ENCODE results near the gene TET3. TPM values are rescaled to one million over a fixed set of nuclear protein-coding genes. Genes with fewer than 3 reads are reported as not detected.

TET3 gene
- total RNA-seq, 4 donors from 2014 or later: 1.3 to 12.0 (median 7.8) TPM

GRCh38 chr2:73961274-73961673, 23.4 kb upstream of the TET3 start:
- intact Hi-C loops (cut with DNase I; ENCODE audit: low total_unique reads): no loop called here
- H3K4me1 ChIP-seq: no peaks in the 10 kb centered on the region
- no peak overlapping the region for H3K4me3 ChIP-seq
- no peaks in the 10 kb centered on the region for H3K27me3 ChIP-seq
- no peaks in the 10 kb centered on the region for H3K9me3 ChIP-seq
- DNase-seq: no peak
- H3K36me3 ChIP-seq: no peaks in the 10 kb centered on the region
- TF ChIP-seq CTCF (IDR thresholded peaks at IDR 0.05) (no peak), POLR2A (IDR thresholded peaks at IDR 0.05) (no peak)
- H3K27ac ChIP-seq: no peak overlapping the region

GRCh38 chr2:73961823-73962615, 22.7 kb upstream of the TET3 start:
- H3K27ac ChIP-seq: no peak overlapping the region
- H3K4me3 ChIP-seq: no peak overlapping the region
- no peaks in the 10 kb centered on the region for H3K9me3 ChIP-seq
- DNase-seq: no peak
- TF ChIP-seq POLR2A (IDR thresholded peaks at IDR 0.05) (no peak), CTCF (IDR thresholded peaks at IDR 0.05) (no peak)
- intact Hi-C loops (cut with DNase I; ENCODE audit: low total_unique reads): no loop called here
- no peaks in the 10 kb centered on the region for H3K27me3 ChIP-seq
- no peaks in the 10 kb centered on the region for H3K36me3 ChIP-seq
- H3K4me1 ChIP-seq: no peaks in the 10 kb centered on the region

GRCh38 chr2:73962798-73963197, 21.9 kb upstream of the TET3 start:
- no peak for DNase-seq
- intact Hi-C loops (cut with DNase I; ENCODE audit: low total_unique reads): no loop called here
- no peaks in the 10 kb centered on the region for H3K36me3 ChIP-seq
- no peak overlapping the region for H3K27ac ChIP-seq
- H3K27me3 ChIP-seq: no peaks in the 10 kb centered on the region
- no peak overlapping the region for H3K4me3 ChIP-seq
- H3K4me1 ChIP-seq: no peaks in the 10 kb centered on the region
- H3K9me3 ChIP-seq: no peaks in the 10 kb centered on the region
- TF ChIP-seq CTCF (IDR thresholded peaks at IDR 0.05): no peak
- TF ChIP-seq POLR2A (IDR thresholded peaks at IDR 0.05): no peak

DNA sequence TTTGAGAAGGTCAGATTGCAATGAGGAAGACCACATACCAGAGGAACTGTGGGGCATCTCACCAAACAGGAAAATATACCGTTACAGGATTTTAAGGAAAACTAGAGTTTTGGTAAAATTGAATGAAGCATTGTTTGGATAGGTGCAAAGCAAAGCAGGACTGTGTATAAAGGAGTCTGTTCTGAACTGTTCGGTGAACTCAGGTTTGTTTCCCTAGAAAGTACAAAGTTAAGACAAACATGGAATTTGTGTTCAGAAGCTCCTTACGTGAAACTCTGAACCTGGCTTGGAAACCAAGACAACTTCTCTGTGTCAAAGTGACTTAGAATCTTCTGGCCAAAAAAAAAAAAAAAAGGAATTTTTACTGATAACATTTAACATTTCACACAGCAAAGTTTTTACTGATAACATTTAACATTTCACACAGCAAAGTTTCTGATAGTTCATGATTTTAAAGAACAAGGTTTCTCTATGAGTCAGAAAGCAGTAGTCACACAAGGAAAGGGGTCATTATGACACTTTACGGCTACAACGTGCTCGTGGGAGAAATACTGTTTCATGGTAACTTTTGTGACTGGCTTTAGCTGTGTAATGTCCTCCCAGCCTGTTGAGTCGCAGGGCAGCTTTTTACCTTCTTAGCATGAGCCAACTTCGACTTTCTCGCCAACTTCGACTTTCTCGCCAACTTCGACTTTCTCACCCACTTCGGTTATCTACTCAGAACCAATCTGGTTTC, 21.2 kb upstream of the TET3 start:
- Histone ChIP-seq H3K4me1 (no peaks in the 10 kb centered on the region), H3K27ac (no peak overlapping the region), H3K4me3 (no peak overlapping the region), H3K27me3 (no peaks in the 10 kb centered on the region), H3K36me3 (no peaks in the 10 kb centered on the region), H3K9me3 (no peaks in the 10 kb centered on the region)
- no peak for DNase-seq
- intact Hi-C loops (cut with DNase I; ENCODE audit: low total_unique reads): no loop called here
- TF ChIP-seq CTCF (IDR thresholded peaks at IDR 0.05): no peak
- no peak for TF ChIP-seq POLR2A (IDR thresholded peaks at IDR 0.05)

DNA sequence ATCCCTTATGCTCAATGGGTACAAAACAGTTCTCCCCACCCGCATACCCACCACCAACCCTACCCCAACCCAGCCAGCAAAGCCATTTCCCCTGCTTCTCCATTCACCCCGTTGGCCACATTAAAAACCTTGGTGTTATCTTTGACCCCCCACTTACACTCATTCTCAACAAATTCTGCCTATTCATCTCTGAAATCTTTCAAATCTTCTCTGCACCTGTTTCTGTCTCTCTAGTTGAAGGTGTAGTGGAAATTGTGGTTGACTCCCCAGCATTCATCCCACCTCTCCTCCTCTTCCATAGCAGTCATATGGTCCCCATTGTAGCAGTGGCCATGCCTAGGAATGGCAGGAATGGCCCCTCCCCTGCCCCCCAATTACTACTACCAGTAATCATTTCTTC, 20.5 kb upstream of the TET3 start:
- TF ChIP-seq POLR2A (IDR thresholded peaks at IDR 0.05) (no peak), CTCF (IDR thresholded peaks at IDR 0.05) (no peak)
- H3K36me3 ChIP-seq: no peaks in the 10 kb centered on the region
- intact Hi-C loops (cut with DNase I; ENCODE audit: low total_unique reads): no loop called here
- no peak overlapping the region for H3K4me3 ChIP-seq
- DNase-seq: no peak
- H3K9me3 ChIP-seq: no peaks in the 10 kb centered on the region
- H3K27ac ChIP-seq: no peak overlapping the region
- no peaks in the 10 kb centered on the region for H3K4me1 ChIP-seq
- no peaks in the 10 kb centered on the region for H3K27me3 ChIP-seq

All from uterus (tissue), 4 donors.